Fibroblast of the aortic adventitia (primary cell): ENCODE data around the gene AP2B1. TPM values are rescaled to one million over a fixed set of nuclear protein-coding genes. Genes with fewer than 3 reads are reported as not detected.
"Not testable (repeated sequence)": the region's sequence is repeated elsewhere in the genome, so short reads cannot be mapped to it uniquely, and the experiment has no call there.

ENCODE experiments used
- DNase-seq: peaks from one replicate; pipeline ENCODE4 v3.0.0-alpha.2; 2010; ENCODE audit warnings: low read depth
- H3K4me3 ChIP-seq: 2 replicates; pipeline ENCODE4 v1.5.1; 2011; ENCODE audit warnings: low read depth, mild to moderate bottlenecking, control low read depth, low read length, moderate library complexity
- CTCF ChIP-seq: IDR thresholded peaks from 2 replicates; pipeline ENCODE4 v1.5.1; 2011; ENCODE audit warnings: mild to moderate bottlenecking, low read length, control low read depth, inconsistent platforms; ENCODE audit not compliant: insufficient read depth
- total RNA-seq: library from RNA; depleted of rRNA; stranded (reverse); fragments of >200 nt; gene quantifications from 2 replicates; pipeline ENCODE4 v1.2.3, GENCODE V29; 2012; ENCODE audit warnings: low replicate concordance

Gene AP2B1
- total RNA-seq, 1 donor = 118 TPM

GRCh38 chr17:35700150-35700549 lies 113.0 kb downstream of the AP2B1 start:
- peak; percentile 65 for DNase-seq
- no peak for TF ChIP-seq CTCF
- H3K4me3 ChIP-seq = no peak overlapping the region

GRCh38 chr17:35701491-35701890 lies 114.4 kb downstream of the AP2B1 start:
- no peak overlapping the region for H3K4me3 ChIP-seq
- TF ChIP-seq CTCF = no peak
- no peak for DNase-seq

- not testable (repeated sequence) for H3K4me3 ChIP-seq, DNase-seq
Observed at GRCh38 chr17:35703308-35703707, 116.2 kb downstream of the AP2B1 start.

- TF ChIP-seq CTCF = no peak
Observed at GRCh38 chr17:35705230-35705629, 118.1 kb downstream of the AP2B1 start.

GRCh38 chr17:35705705-35706104 lies 118.6 kb downstream of the AP2B1 start:
- TF ChIP-seq CTCF = no peak
- no peak overlapping the region for H3K4me3 ChIP-seq
- no peak for DNase-seq

More at GRCh38 chr17:35705230-35705629, 118.1 kb downstream of the AP2B1 start:
- no peak overlapping the region for H3K4me3 ChIP-seq
- no peak for DNase-seq

GRCh38 chr17:35708149-35708548 lies 121.0 kb downstream of the AP2B1 start:
- DNase-seq = no peak
- no peak overlapping the region for H3K4me3 ChIP-seq
- no peak for TF ChIP-seq CTCF

- no peak for TF ChIP-seq CTCF
- DNase-seq = no peak
Observed at GRCh38 chr17:35708951-35709350, 121.8 kb downstream of the AP2B1 start.

GRCh38 chr17:35709874-35710273 lies 122.8 kb downstream of the AP2B1 start:
- TF ChIP-seq CTCF = no peak
- no peak overlapping the region for H3K4me3 ChIP-seq
- DNase-seq = peak; percentile 69

More at GRCh38 chr17:35708951-35709350, 121.8 kb downstream of the AP2B1 start:
- H3K4me3 ChIP-seq = no peak overlapping the region
